Effector memory CD4-positive, alpha-beta T cell (primary cell): ENCODE measurements around the gene SEL1L.

ENCODE experiments used
- DNase-seq, 3 donors: peaks; one replicate each; pipeline ENCODE4 v3.0.0-alpha.2; 2020
- H3K27ac ChIP-seq: 2 replicates; pipeline ENCODE4 v1.7.0; 2013; ENCODE audit warnings: mild to moderate bottlenecking, low read length, moderate library complexity; ENCODE audit not compliant: insufficient read depth, poor library complexity, severe bottlenecking
- H3K27me3 ChIP-seq: replicated peaks from 2 replicates; pipeline ENCODE4 v1.7.0; 2013; ENCODE audit warnings: mild to moderate bottlenecking, low read length; ENCODE audit not compliant: insufficient read depth, control insufficient read depth, poor library complexity, severe bottlenecking
- H3K36me3 ChIP-seq: 2 replicates; pipeline ENCODE4 v1.7.0; 2013; ENCODE audit warnings: mild to moderate bottlenecking, low read length, moderate library complexity; ENCODE audit not compliant: control insufficient read depth, insufficient read depth
- H3K4me1 ChIP-seq: 2 replicates; pipeline ENCODE4 v1.7.0; 2013; ENCODE audit warnings: low read length, mild to moderate bottlenecking; ENCODE audit not compliant: control insufficient read depth, insufficient read depth, poor library complexity, severe bottlenecking
- H3K4me3 ChIP-seq: 2 replicates; pipeline ENCODE4 v1.7.0; 2013; ENCODE audit warnings: low read length, low read depth, mild to moderate bottlenecking; ENCODE audit not compliant: insufficient read depth, poor library complexity, severe bottlenecking
- H3K9me3 ChIP-seq: 2 replicates; pipeline ENCODE4 v1.7.0; 2013; ENCODE audit warnings: mild to moderate bottlenecking, low read length, moderate library complexity; ENCODE audit not compliant: control insufficient read depth

SEL1L gene

GRCh38 chr14:81427348-81428058, 106.2 kb downstream of the SEL1L start:
- Histone ChIP-seq H3K9me3 (no peaks in the 10 kb centered on the region), H3K4me1 (no peaks in the 10 kb centered on the region), H3K27me3 (peaks cover 5% of the 10 kb centered on the region), H3K4me3 (no peak overlapping the region), H3K36me3 (no peaks in the 10 kb centered on the region), H3K27ac (no peak overlapping the region)
- no peak for DNase-seq

GRCh38 chr14:81423504-81423903, 110.1 kb downstream of the SEL1L start:
- H3K4me1 ChIP-seq: no peaks in the 10 kb centered on the region

More at GRCh38 chr14:81423504-81423903, 110.1 kb downstream of the SEL1L start:
- no peak for DNase-seq
- H3K27me3 ChIP-seq: peaks cover 5% of the 10 kb centered on the region
- H3K4me3 ChIP-seq: no peak overlapping the region
- no peaks in the 10 kb centered on the region for H3K36me3 ChIP-seq
- H3K27ac ChIP-seq: no peak overlapping the region
- H3K9me3 ChIP-seq: no peaks in the 10 kb centered on the region
